SU-DHL-6 (cell line): ENCODE data around the gene CCDC27.

ENCODE experiments used
- H2AFZ ChIP-seq: fragments of 200-600 bp; sonication (generic); 2 replicates; pipeline ENCODE4 v1.6.1; 2014; ENCODE audit warnings: low read depth, mild to moderate bottlenecking, moderate library complexity, mixed read lengths, antibody characterized with exemption, low read length; ENCODE audit not compliant: severe bottlenecking
- H3F3A ChIP-seq: fragments of 200-600 bp; shearing (Covaris generic); 2 replicates; pipeline ENCODE4 v1.6.0; 2016; ENCODE audit warnings: antibody characterized with exemption, mild to moderate bottlenecking; ENCODE audit not compliant: insufficient read depth
- H3K27ac ChIP-seq: fragments of 200-600 bp; sonication (generic); 2 replicates; pipeline ENCODE4 v1.5.1; 2016; ENCODE audit warnings: low read depth, mild to moderate bottlenecking, low read length, moderate library complexity, mixed read lengths
- H3K27me3 ChIP-seq: fragments of 200-600 bp; sonication (generic), shearing (Covaris generic); 2 replicates; pipeline ENCODE4 v1.6.0; 2014; ENCODE audit warnings: mild to moderate bottlenecking, low read length
- H3K36me3 ChIP-seq: fragments of 200-600 bp; sonication (generic); 2 replicates; pipeline ENCODE4 v1.6.1; 2014; ENCODE audit warnings: mild to moderate bottlenecking, low read length, mixed read lengths
- H3K4me2 ChIP-seq: fragments of 300-600, 200-600 bp; shearing (Covaris generic), sonication (generic); 2 replicates; pipeline ENCODE4 v1.6.0; 2014; ENCODE audit warnings: low read length, low read depth, mild to moderate bottlenecking; ENCODE audit not compliant: poor library complexity, severe bottlenecking
- H3K4me3 ChIP-seq: fragments of 200-600 bp; sonication (generic); 2 replicates; pipeline ENCODE4 v1.5.1; 2014; ENCODE audit warnings: antibody characterized with exemption, low read length, mild to moderate bottlenecking, mixed read lengths; ENCODE audit not compliant: insufficient read depth, poor library complexity, severe bottlenecking
- H3K79me2 ChIP-seq: fragments of 200-600 bp; sonication (generic); 2 replicates; pipeline ENCODE4 v1.6.1; 2014; ENCODE audit warnings: mild to moderate bottlenecking, low read length, moderate library complexity; ENCODE audit not compliant: insufficient read depth
- H3K9ac ChIP-seq: fragments of 200-600 bp; sonication (generic); 2 replicates; pipeline ENCODE4 v1.7.0; 2014; ENCODE audit warnings: mild to moderate bottlenecking, low read length
- H3K9me2 ChIP-seq: fragments of 200-600 bp; sonication (generic); replicated peaks from 2 replicates; pipeline ENCODE4 v1.6.1; 2014; ENCODE audit warnings: low read length; ENCODE audit not compliant: insufficient read depth
- H3K9me3 ChIP-seq: fragments of 200-600 bp; sonication (generic); 2 replicates; pipeline ENCODE4 v1.6.1; 2014; ENCODE audit warnings: low read length, mixed read lengths; ENCODE audit not compliant: insufficient read depth
- H4K20me1 ChIP-seq: fragments of 200-600 bp; sonication (generic); 2 replicates; pipeline ENCODE4 v1.6.1; 2014; ENCODE audit warnings: low read depth, mild to moderate bottlenecking, antibody characterized with exemption, low read length, moderate library complexity, mixed read lengths
- CTCF ChIP-seq: fragments of 200-600 bp; sonication (generic); IDR thresholded peaks from one replicate; pipeline ENCODE4 v1.5.1; 2017; ENCODE audit warnings: antibody characterized with exemption, mild to moderate bottlenecking, low read length, moderate library complexity; ENCODE audit not compliant: insufficient read depth, poor library complexity, severe bottlenecking
- EZH2phosphoT487 ChIP-seq: fragments of 200-600 bp; sonication (generic), shearing (Covaris generic); conservative IDR thresholded peaks from 2 replicates; pipeline ENCODE4 v1.6.1; 2018; ENCODE audit warnings: mild to moderate bottlenecking, antibody characterized with exemption, low read length, moderate library complexity, mixed read lengths

The CCDC27 gene

DNA sequence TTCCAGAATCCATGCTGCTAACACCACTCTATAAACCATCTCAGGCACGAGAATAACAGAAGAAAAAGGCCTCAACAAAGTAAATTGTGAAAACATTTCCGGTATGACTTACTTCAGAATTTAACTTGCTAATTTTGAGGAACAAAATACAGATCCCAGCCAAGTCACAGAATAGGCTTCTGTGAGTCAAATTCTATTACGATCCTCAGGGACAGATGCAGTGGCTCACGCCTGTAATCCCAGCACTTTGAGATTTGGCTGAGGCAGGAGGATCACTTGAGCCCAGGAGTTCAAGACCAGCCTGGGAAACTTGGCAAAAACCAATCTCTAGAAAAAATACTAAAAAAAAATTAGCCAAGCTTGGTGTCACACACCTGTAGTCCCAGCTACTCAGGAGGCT lies 8.8 kb upstream of the CCDC27 start:
- Histone ChIP-seq H2AFZ (no peak overlapping the region), H3K27me3 (no peaks in the 10 kb centered on the region), H3F3A (no peaks in the 10 kb centered on the region), H3K9me2 (no peaks in the 10 kb centered on the region), H3K79me2 (no peaks in the 10 kb centered on the region), H3K27ac (no peak overlapping the region), H3K36me3 (no peaks in the 10 kb centered on the region), H3K9ac (no peak overlapping the region), H4K20me1 (no peaks in the 10 kb centered on the region), H3K4me2 (no peak overlapping the region), H3K4me3 (no peak overlapping the region), H3K9me3 (no peaks in the 10 kb centered on the region)
- TF ChIP-seq CTCF (no peak), EZH2phosphoT487 (no peak)

DNA sequence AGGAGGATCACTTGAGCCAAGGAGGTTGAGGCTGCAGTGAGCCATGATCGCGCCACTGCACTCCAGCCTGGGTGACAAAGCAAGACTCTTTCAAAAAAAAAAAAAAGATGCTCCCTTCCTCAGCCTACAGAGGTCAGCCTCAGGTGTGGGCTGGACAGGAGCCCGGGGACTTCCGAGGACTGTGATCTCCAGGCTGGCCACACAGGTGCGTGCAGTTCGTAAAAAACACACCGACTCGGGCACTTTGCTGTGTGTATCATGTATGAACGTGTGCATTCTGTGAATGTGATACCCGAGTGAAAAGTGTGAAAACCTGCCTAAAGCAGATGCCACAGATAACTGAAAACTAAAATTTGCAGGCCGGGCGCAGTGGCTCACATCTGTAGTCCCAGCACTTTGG lies 8.4 kb upstream of the CCDC27 start:
- H3F3A ChIP-seq = no peaks in the 10 kb centered on the region
- TF ChIP-seq CTCF (no peak), EZH2phosphoT487 (no peak)

GRCh38 chr1:3744646-3745045 lies 7.6 kb upstream of the CCDC27 start:
- H3K27me3 ChIP-seq = no peaks in the 10 kb centered on the region
- no peak overlapping the region for H3K4me3 ChIP-seq
- no peaks in the 10 kb centered on the region for H3K9me3 ChIP-seq
- H3K9ac ChIP-seq = no peak overlapping the region
- no peak overlapping the region for H3K4me2 ChIP-seq
- H2AFZ ChIP-seq = no peak overlapping the region
- H3K36me3 ChIP-seq = no peaks in the 10 kb centered on the region
- no peaks in the 10 kb centered on the region for H4K20me1 ChIP-seq
- no peaks in the 10 kb centered on the region for H3F3A ChIP-seq
- TF ChIP-seq CTCF (no peak), EZH2phosphoT487 (no peak)
- no peaks in the 10 kb centered on the region for H3K79me2 ChIP-seq
- H3K27ac ChIP-seq = no peak overlapping the region
- H3K9me2 ChIP-seq = no peaks in the 10 kb centered on the region

More for the DNA sequence above, 8.4 kb upstream of the CCDC27 start:
- Histone ChIP-seq H3K9ac (no peak overlapping the region), H3K36me3 (no peaks in the 10 kb centered on the region), H3K27me3 (no peaks in the 10 kb centered on the region), H3K9me3 (no peaks in the 10 kb centered on the region), H4K20me1 (no peaks in the 10 kb centered on the region), H3K9me2 (no peaks in the 10 kb centered on the region), H3K4me2 (no peak overlapping the region), H3K4me3 (no peak overlapping the region), H3K79me2 (no peaks in the 10 kb centered on the region), H3K27ac (no peak overlapping the region), H2AFZ (no peak overlapping the region)
